ENCODE results near the gene CABP5. TPM values are rescaled to one million over a fixed set of nuclear protein-coding genes. Genes with fewer than 3 reads are reported as not detected.
"Not testable (repeated sequence)": the region's sequence is repeated elsewhere in the genome, so short reads cannot be mapped to it uniquely, and the experiment has no call there.

The CABP5 gene
- total RNA-seq (2014; rRNA removed; shearing (Covaris generic)) (not detected in 2 replicates), polyA plus RNA-seq (2016; fragmentation: Nextera tagmentation; extraction: Ambion mirVana) (not detected in 2 replicates)
- long read RNA-seq = 0 reads

GRCh38 chr19:48043675-48044258, at the start of gene CABP5:
CABP5 (minus strand) TSS chr19:48044079; CDS start chr19:48043922, 157 bp downstream.
- Histone ChIP-seq H3K79me2 (replicated peaks; ENCODE audit: insufficient read depth) (no peaks in the 10 kb centered on the region), H3K4me1 (ENCODE audit: insufficient read depth) (no peaks in the 10 kb centered on the region), H3K27me3 (ENCODE audit: insufficient read depth) (no peaks in the 10 kb centered on the region), H3K9me2 (ENCODE audit: insufficient read depth) (peaks cover 10% of the 10 kb centered on the region), H3K4me3 (no peak within 1 kb of the TSS), H3K36me3 (ENCODE audit: insufficient read depth) (no peaks in the 10 kb centered on the region), H2AFZ (no peak within 1 kb of the TSS), H3K27ac (ENCODE audit: low read depth) (no peak within 1 kb of the TSS), H3K4me2 (no peak within 1 kb of the TSS), H4K20me1 (replicated peaks; ENCODE audit: insufficient read depth) (no peaks in the 10 kb centered on the region), H3F3A (replicated peaks; ENCODE audit: low read depth) (no peaks in the 10 kb centered on the region)
- Mint-ChIP-seq H3K9me3 (peaks cover 49% of the 10 kb centered on the region), H3K36me3 (ENCODE audit: low read depth) (peaks cover 9% of the 10 kb centered on the region), H3K4me1 (no peaks in the 10 kb centered on the region), H3K27me3 (ENCODE audit: insufficient read depth, low read depth, poor library complexity) (peaks cover 7% of the 10 kb centered on the region), H3K4me3 (no peak within 1 kb of the TSS), H3K27ac (no peak within 1 kb of the TSS)
- no peak for TF ChIP-seq REST (IDR thresholded peaks at IDR 0.05; ENCODE audit: unreplicated experiment)
- ATAC-seq (no peak), DNase-seq (ENCODE audit: low spot score) (no peak)

GRCh38 chr19:48091111-48091718, 47.3 kb upstream of the CABP5 start:
- not testable (repeated sequence) for DNase-seq (ENCODE audit: low spot score); H3K27me3 Mint-ChIP-seq (ENCODE audit: insufficient read depth, low read depth, poor library complexity); H3K27ac ChIP-seq (ENCODE audit: low read depth); H3K4me1 ChIP-seq (ENCODE audit: insufficient read depth); H3K27me3 ChIP-seq (ENCODE audit: insufficient read depth); H4K20me1 ChIP-seq (replicated peaks; ENCODE audit: insufficient read depth); H3F3A ChIP-seq (replicated peaks; ENCODE audit: low read depth); H3K4me3 Mint-ChIP-seq; H3K79me2 ChIP-seq (replicated peaks; ENCODE audit: insufficient read depth); H3K27ac Mint-ChIP-seq; ATAC-seq; H2AFZ ChIP-seq; H3K36me3 ChIP-seq (ENCODE audit: insufficient read depth); H3K9me2 ChIP-seq (ENCODE audit: insufficient read depth); H3K36me3 Mint-ChIP-seq (ENCODE audit: low read depth); H3K4me1 Mint-ChIP-seq; H3K4me2 ChIP-seq; H3K4me3 ChIP-seq
- peaks cover 15% of the 10 kb centered on the region; the same call in 2 of the 3 replicates for H3K9me3 Mint-ChIP-seq

- Mint-ChIP-seq H3K4me1 (no peaks in the 10 kb centered on the region), H3K27ac (no peak overlapping the region), H3K27me3 (ENCODE audit: insufficient read depth, low read depth, poor library complexity) (peaks cover 2% of the 10 kb centered on the region), H3K9me3 (peaks cover 14% of the 10 kb centered on the region; the same call in 2 of the 3 replicates), H3K4me3 (no peak overlapping the region), H3K36me3 (ENCODE audit: low read depth) (no peaks in the 10 kb centered on the region)
- H4K20me1 ChIP-seq (replicated peaks; ENCODE audit: insufficient read depth) = no peaks in the 10 kb centered on the region
- H3K36me3 ChIP-seq (ENCODE audit: insufficient read depth) = no peaks in the 10 kb centered on the region
- no peaks in the 10 kb centered on the region for H3F3A ChIP-seq (replicated peaks; ENCODE audit: low read depth)
- ATAC-seq (no peak), DNase-seq (ENCODE audit: low spot score) (no peak)
- no peaks in the 10 kb centered on the region for H3K4me1 ChIP-seq (ENCODE audit: insufficient read depth)
- H3K27me3 ChIP-seq (ENCODE audit: insufficient read depth) = no peaks in the 10 kb centered on the region
- no peak for TF ChIP-seq STAT1 (IDR thresholded peaks at IDR 0.05; ENCODE audit: unreplicated experiment)
- TF ChIP-seq JUNB (IDR thresholded peaks at IDR 0.05; ENCODE audit: unreplicated experiment) = no peak
- TF ChIP-seq REST (IDR thresholded peaks at IDR 0.05; ENCODE audit: unreplicated experiment) = no peak
- no peak for TF ChIP-seq ETS1 (IDR thresholded peaks at IDR 0.05)
- no peak for TF ChIP-seq CREB1 (CRISPR knock-in tag; IDR thresholded peaks at IDR 0.05; ENCODE audit: low read depth)
- H3K79me2 ChIP-seq (replicated peaks; ENCODE audit: insufficient read depth) = no peaks in the 10 kb centered on the region
- no peak overlapping the region for H3K4me2 ChIP-seq
- no peak overlapping the region for H2AFZ ChIP-seq
- H3K4me3 ChIP-seq = no peak overlapping the region
- H3K9me2 ChIP-seq (ENCODE audit: insufficient read depth) = no peaks in the 10 kb centered on the region
- H3K27ac ChIP-seq (ENCODE audit: low read depth) = no peak overlapping the region
Measured at GRCh38 chr19:48090281-48090802, 46.5 kb upstream of the CABP5 start.

All from GM23338 (cell line).